HG03196 (cell line): ENCODE measurements around the gene PLEK.

ENCODE experiments used
- ATAC-seq: cut with Tn5 transposase; IDR thresholded peaks from one replicate; pipeline ENCODE4 v1.9.1; 2021; ENCODE audit not compliant: unreplicated experiment

PLEK gene

DNA sequence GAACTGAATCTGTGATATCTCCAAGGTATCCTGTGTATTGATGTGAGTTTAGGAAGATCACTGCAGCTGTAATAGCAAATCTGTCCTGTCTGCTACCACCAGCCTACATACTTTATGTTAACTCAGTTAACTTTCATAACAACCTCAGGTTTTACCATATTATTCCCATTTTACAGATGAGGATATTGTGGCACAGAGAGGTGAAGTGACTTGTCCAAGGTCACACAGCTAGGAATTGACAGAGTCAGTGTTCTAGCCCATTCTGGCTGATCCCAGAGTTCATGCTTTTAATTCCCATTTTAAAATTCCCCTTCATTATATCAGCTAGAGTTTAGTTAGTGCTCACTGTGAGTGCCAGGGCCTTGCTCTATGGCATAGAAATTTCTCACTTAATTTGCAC lies 49.4 kb downstream of the PLEK start:
- ATAC-seq, result no peak

DNA sequence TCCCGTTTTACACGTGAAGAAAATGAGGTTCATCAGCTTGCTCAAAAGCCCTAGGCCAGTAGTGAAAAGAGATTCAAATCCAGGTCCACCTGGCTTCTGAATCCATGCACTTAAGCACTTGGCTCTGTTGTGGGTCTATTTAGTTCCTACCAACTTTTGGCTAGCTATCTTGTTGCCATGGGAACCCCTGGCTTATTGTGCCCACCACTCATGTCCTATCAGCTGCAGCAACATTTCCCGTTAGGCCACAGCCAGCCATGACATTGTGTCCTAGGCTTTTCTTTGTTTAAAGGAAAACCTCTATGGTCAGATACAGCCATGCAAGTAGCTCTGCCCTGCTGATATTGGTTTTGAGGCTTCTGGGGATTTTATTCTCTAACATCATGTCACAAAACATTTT lies 49.8 kb downstream of the PLEK start:
- ATAC-seq, result no peak

DNA sequence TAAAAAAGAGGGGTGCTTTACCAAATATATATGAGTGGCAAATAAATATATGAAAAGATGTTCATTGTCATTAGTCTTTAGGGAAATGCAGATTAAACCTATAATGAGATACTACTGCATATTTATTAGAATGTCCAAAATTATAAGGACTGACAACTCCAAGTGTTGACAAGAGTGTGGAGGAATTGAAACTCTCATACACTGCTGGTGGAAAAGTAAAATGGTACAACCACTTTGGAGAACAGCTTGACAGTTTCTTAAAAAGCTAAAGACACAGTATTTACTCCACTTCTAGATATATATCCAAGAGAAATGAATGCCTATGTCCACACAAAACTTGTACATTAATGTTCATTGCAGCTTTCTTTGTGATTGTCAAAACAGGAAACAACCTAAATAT lies 50.4 kb downstream of the PLEK start:
- no peak for ATAC-seq

DNA sequence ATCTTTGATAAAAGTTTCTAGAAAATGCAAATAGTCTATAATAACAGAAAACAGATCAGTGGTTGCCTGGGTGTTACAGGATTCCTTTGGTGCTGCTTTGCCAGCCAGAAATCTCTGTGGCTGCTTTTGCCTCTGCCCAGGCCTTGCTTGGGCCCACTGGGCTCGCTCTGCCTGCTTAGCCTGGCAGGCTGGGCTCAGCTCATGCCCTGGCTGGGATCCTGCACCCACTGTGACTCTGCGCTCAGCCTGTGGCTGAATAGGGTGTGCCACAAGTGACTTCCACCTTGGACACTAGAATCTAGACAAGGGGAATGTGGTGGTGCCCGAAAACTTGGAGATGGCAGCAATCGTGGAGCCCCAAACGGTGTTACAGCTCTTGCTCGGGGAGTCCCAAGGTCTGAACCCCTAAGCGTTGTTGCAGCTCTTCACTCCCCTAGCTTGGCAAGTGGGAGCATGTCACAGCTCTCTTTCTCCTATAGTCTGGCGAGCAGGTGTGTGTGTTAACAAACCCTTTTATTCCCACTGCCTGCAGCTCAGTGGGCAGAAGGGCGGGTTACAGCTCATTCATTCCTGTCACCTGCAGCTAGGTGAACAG lies 51.1 kb downstream of the PLEK start:
- no peak for ATAC-seq

DNA sequence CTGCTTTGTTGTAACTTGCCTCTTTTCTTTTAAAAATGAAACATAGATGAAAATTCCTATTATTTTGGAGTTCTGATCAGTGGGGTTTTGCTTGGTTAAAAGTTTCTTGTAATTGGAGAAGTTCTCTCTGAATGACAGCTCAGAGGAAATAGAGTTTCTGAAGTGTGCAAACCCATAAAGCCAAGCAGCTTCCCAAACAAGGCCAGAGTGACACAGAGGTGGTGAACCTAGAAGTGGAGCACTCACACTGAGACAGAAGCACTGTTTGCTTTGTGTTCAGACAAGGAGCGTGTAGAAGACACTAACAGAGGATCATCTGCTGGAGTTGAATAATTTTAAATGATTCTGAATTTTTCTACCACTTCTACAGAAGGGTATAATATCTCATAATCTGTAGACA lies 52.8 kb downstream of the PLEK start:
- no peak for ATAC-seq

DNA sequence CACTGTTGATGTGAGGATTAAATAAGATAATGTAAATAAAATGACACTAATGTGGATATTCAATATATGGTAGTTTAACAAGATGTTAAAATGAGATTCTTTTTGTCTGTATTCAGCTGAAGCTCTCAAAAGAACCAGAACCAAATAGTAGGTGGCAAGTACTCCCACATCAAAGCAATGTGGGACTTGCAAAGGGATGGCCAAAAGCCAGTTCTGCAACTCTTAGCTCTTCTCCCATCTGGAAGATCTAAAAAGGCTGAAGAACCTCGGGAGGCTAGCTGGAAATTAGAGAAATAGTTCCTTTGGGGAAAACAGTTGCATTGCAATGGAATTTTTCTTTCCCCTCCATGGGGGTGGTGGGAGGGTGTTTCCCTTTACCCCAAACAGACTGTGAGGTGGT lies 53.3 kb downstream of the PLEK start:
- no peak for ATAC-seq

DNA sequence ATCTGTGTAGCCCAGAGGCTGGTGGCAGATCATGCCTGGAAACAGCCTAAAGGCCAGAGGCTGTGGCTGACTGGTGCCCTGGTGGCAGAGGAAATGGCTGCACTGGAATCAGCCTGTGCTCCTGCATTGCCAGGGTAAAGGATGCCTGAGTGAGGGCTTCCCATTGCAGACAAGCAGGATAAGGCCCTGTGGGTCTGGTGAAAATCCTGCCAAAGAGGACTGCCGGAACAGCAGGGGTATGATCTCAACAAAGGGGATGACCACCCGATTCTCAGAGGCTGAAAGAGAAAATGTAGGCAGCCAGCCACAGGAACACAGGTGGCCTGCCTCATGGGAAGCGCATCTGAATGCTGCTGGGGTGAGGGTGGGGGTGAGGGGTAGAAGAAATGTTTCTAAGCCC lies 53.8 kb downstream of the PLEK start:
- ATAC-seq, result no peak

DNA sequence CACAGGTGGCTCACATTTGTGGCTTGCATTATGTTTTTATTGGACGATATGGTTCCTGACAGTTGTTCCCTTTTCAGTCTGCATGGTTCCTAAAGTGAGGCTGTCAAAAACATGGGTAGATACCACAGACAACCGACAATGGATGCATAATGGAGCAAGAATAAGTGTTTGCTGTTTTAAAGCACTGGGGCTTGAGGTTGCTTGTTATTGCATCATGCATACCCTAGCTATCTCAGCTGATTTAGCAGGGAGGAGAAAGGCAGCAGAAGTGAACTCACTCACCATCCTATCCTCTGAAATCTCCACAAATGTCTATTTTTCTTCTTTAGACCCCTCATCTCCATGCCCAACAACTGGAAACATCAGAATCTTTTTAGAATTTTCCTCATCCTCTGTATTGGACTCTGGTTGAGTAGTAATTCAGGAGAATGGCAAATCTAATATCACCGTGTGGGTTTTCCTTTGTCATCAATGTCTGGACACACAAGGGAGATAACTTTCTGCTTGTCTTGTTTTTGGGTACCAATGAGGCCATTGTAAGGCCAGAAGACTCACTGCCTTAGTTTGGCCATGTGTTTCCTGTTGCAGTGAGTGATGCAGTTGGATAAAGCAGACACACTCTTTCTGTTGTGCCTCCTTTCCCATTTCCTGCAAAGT lies 55.3 kb downstream of the PLEK start:
- ATAC-seq, result no peak

DNA sequence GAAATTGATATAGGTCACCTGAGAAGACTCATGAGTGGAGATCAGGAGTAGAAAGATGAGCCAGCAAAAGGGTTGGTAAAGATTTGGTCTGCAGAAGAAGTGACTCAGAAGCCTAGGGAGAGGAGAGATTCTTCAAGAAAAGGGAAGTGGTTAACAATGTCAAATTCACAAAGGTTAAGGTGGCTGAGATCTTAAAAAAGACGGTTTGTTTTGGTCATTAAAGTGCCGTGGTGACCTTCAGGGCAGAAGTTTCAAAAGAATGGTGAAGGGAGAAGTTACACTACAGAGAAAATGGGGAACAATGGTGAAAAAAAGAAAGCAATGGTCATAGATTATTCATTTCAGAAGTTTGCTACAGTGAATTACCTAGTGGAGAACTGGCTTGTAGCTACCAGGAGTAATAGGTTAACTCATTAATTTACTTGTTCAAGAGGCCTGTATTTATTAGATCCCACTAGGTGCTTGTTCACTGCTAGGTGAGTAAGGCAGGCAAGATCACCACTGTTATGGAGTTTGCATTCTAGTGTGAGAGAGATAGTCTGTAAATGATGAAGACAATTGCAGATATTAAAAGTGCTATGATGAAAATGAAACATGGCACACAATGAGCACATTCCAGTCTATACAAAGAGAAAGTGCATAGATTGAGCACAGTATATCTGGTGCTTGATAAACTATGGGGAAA lies 59.0 kb downstream of the PLEK start:
- peak; percentile 88 for ATAC-seq

DNA sequence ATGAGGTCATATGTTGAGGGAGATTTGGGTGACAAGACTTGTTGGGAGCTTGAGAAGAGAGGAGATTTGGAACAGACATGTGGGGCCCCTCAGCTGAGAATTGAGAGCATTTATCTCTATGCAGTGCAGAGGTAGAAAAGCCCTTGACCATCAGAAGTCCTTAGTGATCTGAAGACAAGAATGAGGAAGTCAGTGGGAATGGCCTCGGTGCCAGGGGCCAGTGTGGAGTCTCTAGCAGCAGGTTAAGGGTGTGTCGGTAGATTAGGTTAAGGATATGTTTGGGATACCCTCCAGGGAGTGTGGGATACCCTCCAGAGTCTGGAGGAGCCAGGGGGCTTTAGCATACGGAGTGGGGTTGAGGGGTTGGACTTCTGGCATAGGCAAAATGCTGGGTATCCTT lies 60.4 kb downstream of the PLEK start:
- ATAC-seq, result no peak

DNA sequence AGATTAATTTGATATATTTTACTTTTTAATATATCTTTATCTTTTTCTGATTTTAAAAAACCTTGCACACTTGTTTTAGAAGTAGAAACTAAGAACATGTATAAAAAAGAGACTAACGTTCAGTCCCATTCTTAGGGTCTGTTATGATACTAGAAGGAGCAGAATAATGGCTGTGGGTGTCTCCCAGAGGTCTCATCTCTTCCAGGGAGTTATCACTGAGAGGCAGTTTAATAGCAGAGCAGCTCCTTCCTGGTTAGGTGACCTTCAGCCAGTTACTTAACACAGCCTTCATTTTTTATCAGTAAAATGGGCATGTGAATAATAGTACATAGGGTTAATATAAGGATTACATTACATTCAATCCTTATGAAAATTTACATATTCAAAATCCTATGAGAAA lies 61.4 kb downstream of the PLEK start:
- no peak for ATAC-seq

DNA sequence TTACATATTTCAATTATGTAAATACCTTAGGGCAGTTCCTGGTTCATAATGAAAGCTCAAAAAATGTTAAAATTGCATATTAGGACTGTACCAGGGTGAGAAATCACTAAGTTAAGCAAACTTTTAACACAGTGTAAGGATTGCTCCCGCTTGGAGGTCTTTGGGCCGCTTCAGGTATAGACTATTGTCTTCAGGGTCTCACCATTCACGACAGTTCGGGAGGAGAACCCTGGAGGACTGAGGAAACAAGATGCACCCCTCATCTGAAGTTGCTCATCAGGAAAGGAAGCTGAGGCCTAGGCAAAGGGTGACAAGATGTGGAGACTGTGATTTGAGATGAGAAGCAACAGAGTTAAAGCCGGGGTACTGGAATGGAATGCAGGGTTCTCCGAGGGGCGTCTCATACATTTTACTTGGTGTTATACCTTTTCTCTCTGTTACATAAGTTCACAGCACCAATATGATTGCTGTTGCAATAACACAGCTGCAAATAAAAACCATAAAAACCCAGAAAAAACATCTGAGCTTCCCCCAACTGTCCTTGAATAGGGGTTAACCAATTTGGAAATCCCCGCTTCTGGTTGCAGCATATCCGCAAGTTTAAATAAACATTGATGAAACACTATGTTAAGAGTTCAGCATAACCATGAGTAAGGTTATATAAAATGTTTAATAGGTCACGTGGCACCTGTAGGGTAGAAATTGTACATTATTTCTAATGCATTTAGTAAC lies 61.9 kb downstream of the PLEK start:
- no peak for ATAC-seq

DNA sequence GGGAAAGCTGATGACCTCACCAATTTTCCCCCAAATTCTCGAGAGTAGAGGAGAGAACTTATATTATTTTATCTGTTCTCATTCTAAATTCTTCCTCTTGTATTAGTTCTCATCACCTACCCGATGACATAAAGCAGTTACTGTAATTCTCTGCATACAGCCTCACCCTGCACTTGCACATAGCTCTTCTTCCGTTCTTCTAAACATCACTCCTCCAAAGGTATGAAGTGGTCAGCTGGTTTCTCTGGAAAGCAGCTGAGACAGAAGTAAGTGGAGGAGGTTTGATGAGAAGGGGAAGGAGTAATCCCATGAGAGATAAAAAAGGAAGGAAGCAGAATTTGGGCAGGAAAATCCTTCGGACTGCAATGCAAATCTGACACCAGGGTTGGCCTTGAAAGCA lies 63.0 kb downstream of the PLEK start:
- ATAC-seq, result no peak

DNA sequence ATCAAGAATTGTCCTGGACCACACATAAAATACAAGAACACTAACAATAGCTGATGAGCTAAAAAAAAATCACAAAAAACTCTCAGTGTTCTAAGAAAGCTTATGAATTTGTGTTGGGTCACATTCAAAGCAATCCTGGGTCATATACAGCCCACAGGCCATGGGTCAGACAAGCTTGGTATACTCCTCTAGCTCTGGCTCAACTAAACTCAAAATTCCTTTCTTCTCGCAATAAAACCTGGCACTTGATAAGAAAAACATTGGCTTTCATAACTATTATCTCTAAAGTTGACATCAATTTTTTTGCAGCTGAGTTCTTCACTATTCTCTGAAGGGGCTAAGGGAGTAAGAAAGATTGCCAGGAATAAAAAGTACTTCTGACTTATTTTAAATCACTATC lies 63.7 kb downstream of the PLEK start:
- ATAC-seq, result no peak

DNA sequence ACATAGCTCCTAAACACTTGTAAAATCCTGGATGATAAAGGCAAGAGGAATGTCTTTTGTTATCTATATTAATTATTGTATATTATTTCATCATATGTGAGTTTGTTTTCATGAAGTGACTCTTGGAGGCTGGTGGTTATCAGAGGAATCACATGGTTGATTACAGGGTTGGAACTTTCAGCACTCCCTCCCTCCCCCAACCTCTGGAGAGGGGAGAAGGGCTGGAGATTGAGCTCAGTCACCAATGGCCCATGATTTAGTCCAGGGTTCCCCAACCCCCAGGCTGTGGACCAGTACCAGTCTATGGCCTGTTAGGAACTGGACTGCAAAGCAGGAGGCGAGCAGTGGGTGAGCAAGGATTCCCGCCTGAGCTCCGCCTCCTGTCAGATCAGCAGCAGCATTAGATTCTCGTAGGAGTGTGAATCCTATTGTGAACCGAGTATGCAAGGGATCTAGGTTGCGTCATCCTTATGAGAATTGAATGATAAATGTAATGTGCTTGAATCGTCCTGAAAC lies 64.3 kb downstream of the PLEK start:
- no peak for ATAC-seq

DNA sequence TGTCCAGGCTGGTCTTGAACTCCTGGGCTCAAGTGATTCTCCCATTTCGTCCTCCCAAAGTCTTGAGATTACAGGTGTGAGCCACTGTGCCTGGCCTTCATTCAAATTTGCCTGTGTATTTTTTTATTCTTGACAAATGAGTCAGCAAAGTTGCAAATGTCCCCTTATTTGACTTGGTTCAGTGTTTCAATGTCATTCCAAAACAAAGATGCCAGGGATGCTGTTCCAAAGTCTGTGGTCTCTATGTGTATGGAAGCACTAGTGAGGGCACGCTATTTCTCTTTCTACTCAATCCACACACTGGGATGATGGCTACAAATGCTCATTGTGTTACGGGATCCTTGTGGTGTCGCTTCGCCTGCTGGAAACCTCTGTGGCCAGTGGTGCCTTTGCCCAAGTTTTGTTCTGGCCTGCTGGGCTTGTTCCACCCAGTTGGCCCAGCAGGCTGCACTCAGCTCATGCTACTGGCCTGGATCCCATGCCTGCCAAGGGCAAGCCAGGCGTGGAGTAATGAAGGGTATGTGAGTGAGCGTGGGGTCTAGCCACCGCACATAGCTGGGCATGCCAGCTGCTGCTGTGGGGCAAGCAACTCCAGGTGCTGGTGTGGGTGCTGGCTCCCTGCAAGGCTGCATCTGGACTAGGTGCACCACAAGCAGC lies 66.4 kb downstream of the PLEK start:
- ATAC-seq, result no peak

DNA sequence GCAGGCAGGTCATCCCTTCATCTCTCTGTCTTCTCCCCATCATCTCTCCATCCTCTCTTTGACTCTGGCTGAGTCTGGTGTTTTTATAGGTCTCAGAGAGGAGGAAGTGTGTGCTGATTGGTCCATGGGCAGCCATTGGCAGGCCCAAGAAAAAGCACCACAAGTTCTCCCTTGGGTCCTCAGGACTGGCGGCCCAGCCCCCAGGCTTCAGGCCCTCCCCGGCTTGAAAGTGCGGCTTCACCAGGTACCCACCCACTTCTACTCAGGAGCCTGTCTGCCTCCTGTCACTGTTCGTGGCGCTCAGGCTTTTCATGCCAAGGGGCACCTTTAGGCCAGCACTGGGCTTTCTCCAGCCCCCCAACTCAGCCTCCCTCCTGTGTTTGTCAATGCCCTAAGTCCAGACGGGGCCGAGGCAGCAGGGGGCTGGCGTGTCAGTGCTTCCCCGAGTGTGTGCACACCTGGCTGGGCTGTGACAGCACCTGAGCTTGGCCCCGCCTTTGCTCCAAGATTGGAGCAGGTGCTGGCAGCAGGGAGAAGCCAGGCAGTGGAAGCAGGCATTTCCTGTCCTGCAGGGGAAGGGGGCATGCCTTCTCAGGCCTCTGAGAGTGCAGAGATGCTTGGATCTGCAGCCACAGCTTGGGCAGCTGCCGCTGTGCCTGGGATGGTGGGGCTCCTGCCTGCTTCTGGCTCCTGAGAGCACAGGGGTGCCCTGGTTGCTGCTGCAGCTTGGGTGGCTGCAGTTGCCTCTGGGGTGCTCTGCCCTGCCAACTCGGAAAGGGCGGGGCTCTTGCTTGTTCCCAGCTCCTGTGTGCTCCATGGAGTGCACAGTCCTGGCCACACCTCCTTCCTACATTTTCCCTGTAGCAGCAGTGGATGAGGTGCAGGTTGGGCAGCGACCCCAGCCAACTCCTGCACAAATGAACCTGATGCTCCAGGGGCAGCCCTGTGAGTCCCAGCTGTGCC lies 67.9 kb downstream of the PLEK start:
- no peak for ATAC-seq

DNA sequence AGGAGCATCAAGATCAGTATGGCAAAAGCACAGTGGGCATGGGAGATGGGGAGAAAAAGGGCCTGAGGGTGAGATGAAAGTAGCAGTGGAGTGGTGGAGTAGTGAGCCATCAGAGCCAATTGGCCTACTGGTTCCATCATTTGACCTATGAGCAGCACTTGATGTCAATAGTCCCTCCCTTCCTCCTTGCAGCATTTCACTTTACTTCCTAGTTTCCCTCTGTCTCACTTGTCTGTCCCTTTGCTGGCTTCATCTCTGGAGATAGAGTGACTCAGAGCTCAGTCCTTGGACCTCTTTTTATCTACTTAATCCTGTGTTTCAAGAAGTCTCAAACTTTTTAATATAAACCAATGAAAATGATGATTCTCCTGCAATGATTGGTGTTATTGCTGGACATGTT lies 69.9 kb downstream of the PLEK start:
- no peak for ATAC-seq

DNA sequence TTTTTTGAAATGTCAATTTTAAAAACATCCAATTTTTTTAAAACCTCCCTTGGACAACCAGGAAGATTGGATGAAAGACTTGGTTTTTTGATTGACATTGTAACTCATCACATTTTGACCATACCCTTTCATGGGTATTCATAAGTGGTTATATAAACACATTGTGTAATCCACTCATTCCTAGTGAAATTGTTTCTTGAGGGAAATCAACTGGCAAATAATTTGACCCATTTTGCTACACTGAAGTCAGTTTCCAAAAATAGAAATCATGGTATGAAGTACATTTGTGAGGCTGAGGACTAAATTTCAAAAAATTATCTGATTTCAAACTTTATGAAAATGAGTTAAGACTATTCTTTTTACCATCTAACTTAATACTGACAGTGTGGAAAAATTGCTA lies 70.5 kb downstream of the PLEK start:
- no peak for ATAC-seq

DNA sequence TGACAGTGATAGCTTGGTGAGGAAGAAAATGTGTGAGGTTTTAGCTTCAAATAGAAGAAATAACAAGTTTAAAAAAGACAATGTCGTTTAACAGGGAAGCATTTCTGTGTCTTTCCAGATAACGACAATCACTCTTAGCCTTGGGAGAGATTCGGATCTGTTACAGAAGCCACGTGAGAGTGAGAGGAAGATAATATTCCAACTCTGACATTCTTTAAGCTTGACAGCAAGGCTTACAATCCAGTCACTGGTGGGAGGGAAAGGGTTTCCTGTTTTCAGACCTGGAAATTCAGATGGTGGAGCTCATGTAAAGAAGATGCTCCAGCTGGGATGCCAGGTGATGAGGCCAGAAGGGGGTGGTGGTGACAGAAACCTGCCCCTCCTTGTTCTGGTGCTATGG lies 71.2 kb downstream of the PLEK start:
- no peak for ATAC-seq
